GM21723 (cell line): ENCODE measurements around the gene ASTN2.

Experiments used
- ATAC-seq: cut with Tn5 transposase; IDR thresholded peaks from one replicate; pipeline ENCODE4 v1.9.1; 2021; ENCODE audit warnings: mild to moderate bottlenecking, moderate library complexity; ENCODE audit not compliant: unreplicated experiment

ASTN2 gene

DNA sequence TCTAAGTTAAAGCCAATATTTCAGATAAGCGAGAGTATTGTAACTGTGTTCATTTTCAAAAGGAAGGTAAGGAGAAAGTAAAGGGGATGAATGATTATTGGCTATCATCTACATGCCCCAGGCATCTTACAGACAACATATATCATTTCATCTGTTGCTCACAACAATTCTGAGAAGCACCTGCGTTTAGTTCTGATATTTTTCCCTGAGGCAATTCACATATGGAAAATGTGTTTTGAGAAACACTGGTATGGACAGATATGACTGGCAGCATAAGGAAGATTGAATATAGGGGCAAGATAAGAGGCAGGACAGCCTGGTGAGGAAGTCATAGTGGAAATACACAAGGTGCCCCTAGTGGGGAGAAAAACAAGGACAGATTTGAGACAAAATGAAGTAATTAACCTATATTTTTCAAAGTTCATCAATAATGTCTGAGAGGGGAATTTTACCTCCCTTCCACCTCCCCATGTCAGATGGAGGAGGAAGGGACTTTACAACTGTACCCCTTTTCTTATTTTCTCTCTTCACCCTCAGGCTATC, 815.4 kb downstream of the ASTN2 start:
- no peak for ATAC-seq

DNA sequence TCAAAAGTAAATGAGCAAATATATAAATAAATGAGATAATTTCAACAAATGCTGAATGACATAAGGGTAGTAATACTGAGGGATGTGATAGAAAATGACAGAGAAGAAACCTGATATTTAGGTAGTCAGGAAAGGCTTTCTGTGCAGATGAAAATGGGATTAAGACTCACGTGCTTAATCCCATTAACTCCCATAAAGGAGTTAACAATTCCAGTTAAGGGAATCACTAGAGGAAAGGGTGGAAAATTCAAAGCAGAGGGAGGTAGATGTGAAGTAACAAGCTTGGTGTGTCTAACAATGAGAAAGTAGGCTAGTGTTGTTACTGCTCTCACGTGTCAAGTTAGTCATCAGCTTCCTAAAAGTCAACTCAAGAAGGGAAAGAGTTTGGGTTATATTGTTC, 818.2 kb downstream of the ASTN2 start:
- ATAC-seq: no peak

DNA sequence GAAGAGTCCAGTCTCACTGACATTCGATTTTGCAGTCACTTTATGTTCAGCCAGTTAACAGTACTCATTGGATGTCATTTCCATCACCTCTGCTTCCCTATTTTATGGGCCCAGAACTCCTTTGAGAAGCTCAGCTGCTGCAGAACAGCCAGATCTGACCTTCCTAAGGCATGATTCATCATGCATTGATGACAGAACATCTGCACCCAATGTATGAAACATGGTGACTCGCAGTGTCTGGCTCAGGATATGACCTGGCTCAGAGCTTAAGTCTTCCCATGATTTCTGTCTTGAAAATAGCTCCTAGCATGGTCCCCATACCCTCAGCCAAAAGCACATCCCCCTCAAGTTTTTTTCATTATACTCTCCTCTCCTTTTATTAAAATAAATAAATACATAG, 820.3 kb downstream of the ASTN2 start:
- ATAC-seq: no peak

DNA sequence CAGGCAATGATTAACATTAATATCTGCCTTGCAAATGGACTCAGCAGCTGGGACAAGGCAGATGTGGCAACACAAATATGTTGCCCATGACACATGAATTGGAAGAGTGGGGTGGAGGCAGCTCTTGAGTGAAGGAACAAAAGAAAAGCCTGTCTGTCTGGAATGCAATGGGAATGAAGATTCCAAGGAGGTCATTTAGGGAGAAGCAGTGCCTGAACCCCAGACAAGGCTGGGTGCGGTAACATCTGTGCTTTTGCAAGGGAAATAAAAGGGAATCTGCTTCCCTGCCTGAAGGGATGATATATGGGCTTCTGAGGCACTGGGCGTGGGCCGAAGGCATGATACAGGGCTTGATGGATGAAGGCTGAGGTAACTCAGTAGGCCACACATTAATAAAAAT, 821.9 kb downstream of the ASTN2 start:
- ATAC-seq: no peak

DNA sequence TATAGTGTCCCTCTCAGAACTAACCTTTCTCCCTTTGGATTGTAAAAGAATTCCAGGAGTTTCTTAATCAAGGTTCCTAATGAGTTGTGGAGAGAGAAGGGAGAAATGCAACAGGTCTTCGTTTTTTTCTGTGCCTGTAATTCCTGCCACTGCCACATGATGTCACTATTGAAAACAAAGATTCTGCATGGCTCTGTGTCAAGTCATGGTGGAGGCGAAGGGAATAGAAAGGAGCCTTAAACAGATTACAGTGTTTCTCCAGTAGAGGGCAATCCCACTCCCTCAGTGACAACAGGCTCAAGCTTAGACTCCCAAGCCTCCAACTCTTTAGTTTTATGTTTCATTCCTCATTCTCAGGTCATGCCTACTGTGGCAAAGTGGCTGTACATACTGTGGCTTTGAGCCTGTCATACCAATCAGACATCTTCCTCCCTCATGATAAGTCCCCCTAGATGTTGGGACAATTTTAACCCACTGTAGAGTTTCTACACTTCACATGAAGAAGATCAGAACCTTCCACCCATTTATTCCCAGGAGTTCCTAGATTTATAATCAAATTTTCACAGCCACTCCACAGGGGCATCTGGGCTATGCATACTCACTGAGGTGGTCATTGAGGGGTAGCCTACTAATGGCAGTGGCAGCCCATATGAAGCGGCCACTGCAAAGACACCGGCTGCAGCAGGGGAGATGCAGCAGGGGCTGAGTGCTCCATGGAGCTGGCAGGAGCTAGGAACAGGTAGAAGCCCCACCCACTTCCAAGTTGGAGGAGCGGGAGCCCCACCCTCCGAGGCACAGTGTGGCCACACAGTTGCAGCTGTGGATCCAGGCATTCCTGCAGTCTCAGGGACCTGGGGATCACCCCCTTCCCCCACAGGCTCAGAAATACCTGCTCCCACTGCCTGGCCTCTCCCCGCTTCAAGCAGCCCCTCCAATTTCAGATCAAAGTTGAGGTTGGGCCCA, 825.2 kb downstream of the ASTN2 start:
- ATAC-seq: no peak

DNA sequence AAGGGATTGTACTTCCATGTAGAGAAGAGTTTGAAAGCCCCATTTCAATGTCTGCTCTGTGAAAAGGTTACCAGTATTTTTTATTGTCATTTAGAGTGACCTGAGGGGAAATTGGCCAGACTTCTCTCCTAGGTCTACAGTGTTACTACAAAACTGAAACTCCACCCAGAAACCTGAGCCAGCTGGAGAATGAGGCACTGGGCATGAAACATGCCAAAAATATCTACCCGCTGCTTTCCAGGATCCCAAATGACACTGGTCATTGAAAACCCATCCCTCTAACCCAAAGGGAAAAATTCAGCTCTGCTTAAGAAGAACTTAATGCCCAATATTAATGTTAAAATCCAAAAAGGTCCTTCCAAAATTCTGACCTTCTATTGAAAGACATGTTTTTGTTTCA, 826.9 kb downstream of the ASTN2 start:
- ATAC-seq: no peak

DNA sequence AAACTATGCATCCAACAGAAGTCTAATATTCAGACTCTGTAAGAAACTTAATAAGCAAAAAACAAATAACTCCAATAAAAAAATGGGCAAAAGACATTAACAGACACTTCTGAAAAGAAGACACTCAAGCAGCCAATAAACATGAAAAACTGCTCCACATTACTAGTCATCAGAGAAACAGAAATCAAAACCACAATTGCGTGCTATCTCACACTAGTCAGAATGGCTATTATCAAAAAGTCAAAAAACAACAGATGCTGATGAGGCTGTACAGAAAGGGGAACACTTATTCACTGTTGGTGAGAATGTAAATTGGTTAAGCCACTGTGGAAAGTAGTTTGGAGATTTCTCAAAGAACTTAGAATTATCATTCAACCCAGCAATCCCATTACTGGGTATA, 829.0 kb downstream of the ASTN2 start:
- ATAC-seq: no peak

DNA sequence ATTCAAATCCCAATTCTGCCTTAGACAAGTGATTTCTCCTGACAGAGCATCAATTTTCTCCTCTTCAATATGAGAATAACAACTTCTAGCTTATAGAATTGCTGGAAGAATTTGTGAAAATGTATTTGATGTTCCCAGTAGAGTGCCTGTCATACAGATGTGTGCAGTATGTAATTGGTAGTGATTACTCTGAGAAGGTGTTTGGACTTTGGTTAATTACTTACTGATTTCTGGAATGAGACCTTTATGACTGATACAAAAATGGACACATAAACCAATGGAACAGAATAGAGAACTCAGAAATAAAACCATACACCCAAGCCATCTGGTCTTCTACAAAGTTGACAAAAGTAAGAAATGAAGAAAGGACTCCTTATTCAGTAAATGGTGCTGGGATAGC, 829.7 kb downstream of the ASTN2 start:
- ATAC-seq: no peak

DNA sequence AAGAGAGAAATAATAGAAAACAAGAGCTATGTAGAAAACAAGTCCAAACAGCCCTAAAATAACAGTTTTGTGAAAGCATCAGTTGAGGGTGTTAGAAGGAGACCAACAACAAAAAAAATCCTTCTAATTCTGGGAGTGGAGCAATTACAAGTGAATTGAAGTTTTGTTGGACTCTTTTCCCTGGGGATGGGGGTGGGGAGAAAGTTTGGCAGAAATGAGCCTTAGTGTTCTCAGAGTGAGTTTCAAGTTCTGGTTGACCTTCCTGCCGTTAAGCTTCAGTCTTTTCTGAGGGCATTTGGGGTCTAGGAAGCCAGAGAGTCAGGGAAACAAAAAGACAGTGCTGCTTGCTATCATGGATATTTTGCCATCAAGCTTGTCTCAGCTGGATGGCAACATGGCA, 834.0 kb downstream of the ASTN2 start:
- no peak for ATAC-seq

DNA sequence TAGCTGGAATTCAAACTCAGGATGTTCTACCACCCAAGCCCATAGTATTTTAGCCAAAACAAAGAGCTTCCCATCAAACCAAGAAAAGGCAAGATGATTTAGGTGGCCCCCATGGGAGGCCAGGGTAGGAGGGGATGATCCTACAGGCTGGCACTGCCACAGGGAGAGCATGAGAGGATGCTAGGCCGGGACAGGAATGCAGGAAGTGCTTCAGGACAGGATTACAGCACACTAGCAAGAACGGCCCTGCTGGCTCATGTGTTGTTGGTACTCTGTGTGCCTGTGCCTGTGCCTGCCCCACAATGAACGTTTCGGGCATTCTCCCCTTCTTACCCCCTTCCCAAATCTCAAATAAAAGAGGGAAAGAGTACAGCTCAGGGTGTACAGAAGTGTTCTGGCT, 838.5 kb downstream of the ASTN2 start:
- no peak for ATAC-seq

DNA sequence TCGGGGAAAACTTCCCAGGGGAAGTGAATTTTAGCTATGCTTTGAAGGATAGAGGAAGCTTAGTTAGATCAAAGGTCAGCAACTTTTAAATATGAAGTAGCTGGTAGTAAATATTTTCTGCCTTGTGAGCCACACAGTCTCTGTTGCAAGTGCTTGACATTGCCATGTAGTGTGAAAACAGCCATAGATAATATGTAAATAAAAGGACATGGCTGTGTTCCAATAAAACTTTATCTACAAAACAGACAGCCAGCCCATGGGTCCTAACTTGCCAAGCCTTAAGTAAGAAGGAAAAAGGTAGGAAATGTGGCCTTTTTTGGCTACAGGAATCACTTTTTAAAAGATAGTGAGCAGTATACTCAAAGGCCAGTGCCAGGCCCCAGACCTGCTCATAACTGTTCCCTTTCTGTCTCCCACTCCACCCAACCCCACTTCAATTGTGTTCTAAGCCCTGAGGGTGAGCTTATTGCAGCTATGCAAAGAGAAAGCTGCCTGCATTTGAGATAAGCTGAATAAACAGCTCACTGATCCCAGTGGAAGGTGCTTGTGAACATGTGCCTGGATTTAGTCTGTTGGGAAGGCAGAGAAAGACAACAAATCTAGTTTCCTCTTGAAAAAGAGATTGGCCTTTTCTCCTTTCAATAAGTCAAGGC, 840.7 kb downstream of the ASTN2 start:
- no peak for ATAC-seq

DNA sequence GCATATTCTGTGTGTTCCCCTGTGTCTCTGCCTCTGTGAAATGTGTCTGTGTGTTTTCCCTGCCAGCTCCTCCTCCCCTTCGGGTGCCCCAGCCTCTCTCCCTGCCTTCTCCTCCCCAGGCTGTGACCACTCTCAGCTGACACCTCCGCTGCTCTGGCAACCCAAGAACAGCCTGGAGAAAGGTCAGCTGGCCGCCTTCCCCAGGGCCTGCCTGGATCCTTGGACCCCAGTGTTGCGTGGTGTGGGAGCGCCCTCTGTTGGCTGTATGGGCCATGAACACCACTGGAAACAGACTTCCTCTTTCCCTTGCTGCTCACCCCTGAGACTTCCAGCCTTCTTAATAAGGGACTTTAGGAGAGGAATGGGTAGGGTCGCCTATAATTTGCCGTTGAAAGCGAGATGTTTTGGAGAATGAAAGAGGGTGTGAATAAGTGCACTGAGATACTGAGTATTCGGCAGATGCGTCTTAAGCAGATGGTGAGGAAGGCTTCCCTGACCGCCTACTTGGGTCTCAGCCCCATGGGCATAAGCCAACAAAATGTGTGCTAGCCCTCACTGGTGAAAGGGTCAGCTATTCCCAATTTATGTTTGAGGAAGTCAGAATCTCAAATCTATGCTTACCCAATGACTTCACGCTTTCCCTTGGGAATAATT, 842.6 kb downstream of the ASTN2 start:
- peak; percentile 81 for ATAC-seq

DNA sequence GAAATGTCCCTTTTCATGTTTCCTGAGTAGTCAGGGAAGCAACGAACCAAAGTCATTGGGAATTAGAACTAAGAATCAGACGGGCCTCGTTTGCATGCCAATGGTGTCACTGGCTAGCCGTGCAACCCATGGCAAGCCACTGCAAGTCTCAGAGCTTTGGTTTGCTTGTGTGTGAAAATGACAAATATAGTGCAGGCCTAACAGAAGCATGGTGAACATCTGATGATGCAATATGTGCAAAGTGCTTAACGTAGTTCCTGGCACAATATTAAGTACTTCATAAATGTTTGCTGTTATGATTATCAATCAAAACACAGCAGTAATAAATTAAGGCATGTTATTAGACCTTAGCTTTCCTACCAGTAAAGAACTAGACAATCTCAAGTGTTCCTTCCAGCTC, 845.7 kb downstream of the ASTN2 start:
- no peak for ATAC-seq

DNA sequence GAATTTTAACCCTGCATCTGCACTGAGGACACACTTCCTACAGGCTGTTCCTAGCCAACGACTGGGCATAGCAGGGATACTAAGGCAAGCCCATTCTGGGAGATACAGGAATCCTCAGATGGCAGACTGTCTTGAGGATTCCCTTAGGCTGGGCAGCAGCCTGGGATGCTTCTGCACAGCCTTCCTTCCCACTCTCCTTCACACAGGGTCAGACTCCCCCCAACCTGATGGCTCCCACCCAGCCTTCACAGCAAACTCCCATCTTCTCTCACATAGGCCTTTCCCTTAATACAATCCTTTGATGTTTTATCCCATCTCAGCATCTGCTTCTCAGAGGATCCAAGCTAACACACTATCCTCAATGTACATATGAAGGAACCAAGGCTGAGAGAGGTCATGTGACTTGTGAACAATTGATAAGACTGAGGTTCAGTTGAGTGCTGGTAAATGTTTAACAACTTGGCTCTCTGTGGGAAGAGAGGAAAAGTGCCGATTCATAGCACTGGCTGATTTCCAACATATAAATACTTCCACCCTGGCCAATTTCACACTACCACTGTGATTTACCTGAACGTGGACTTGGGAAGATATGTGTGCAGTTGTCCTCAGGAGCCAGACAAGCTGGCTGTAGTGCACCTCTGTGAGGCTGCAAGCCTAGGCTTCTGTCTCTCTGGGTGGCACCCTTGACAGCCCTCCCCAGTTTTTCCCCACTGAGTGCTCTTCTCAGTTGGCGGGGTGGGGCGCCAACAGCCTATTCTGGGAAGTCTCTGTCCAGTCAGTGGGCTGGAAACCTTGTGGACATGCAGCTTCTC, 848.0 kb downstream of the ASTN2 start:
- no peak for ATAC-seq

DNA sequence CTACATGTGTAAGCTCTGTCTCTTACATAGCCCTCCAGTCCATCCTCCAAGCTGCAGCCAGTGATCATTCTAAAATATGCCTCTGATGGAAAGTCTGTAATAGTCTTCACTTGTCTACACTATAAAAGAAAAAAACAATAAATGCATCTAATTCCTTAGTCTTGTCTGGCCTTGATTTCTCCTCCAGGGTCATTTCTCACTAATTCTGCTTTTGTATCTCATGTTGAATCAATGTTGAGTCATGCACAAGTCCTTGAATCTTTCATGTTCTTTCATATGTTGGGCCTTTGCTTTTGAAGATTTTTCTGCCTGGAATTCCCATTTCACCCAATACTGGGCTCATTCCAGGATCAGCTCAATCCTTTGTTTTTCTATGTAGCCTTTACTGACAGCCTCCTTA, 848.9 kb downstream of the ASTN2 start:
- ATAC-seq: no peak

DNA sequence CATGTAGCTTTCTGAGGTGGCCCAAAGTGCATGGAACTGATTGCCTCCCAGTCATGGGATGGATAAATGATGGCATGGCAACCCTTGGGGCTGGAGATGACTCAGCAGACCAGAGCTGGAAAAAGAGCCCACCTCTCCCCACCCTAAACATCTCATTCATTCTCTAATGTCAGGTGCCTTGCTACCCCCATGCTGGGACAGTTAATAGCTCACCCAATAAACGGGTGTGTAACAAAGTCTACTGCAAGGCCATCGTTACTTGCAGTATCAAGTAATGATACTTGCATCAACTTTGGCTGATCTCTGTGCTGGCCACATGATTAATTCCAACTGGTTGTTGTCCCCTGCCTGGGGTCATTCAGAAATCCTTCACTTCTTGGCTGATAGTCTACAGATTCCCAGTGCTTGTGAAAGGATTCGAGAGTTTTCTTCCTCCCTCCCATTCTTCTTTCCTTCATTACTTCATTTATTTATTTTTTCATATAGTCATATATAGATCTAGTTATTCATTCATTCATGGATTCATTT, 850.5 kb downstream of the ASTN2 start:
- no peak for ATAC-seq

DNA sequence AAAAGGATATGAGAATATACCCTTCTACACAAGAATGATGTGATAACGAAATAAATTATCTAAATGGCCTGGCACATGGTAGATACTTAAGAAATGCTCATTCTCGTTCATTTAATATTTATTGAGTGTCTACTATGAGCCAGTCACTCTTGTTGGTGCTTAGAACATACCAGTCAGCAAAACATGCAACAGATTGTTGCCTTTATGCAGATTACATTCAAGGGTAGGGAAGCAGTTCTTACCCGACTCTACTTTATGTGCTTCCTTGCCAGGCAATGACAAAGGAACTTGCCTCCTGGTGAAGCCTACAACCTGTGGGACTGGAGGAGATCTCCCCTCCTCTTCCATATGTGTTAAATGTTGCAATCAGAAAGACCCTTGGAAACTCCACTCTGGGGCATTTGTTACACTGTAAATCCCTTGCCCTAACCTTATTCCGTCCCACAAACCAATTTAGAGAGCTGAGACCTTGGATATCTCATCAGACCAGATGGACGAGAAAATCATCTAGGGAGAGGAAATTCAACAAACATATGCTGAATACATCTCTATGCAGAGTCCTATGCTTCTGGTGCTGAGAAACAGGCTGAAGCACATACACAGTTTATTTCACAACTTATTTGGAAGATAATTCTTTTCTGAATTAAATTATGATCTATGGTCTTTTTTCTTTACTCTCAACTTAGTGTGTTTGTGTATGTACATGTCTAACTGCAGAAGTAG, 855.9 kb downstream of the ASTN2 start:
- ATAC-seq: no peak

DNA sequence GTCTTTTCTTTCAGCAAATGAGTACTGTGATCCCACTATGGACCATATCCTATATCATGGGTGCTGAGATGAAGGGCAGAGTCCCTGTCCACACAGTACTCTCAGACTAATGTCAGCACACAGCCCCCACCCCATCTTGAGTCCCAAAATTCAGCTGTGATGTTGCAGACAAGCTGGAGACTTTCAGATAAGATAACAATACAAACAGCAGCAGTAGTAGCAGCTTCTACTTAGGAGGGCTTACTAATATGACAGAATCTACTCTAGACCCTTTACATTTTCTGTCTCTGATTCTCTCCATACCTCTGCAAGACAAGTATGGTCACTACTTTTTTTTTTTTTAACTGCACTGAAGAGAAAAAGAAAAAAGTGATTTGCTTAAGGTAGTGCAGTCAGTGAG, 856.8 kb downstream of the ASTN2 start:
- no peak for ATAC-seq

DNA sequence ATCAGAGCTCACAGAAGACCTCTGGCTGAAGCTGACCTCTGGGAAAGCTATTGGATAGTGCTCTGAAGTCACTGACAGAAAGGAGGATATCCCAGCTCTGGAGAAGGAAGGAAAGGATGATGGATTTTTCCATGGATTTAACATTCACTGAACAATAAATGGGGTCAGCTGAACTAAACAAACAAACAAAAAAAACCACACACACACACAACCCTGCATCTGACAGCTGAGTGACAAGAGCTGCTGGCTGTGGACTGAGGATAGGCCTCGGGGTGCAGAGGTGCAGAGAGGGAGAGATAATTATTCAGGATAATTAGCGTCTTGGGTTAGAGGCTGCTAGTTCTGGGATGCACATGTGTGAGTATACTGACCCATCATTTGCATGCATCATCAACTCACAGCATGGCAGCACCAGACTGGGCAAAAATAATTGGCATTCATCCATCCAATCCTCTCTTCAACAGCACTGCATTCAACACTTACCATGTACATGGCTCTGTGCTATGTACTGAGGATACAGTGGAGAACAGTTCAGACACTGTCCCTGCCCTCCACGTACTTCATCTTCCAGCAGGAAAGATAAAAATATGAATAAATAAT, 859.2 kb downstream of the ASTN2 start:
- ATAC-seq: no peak
